ENCODE results near the gene CHSY3.

- TF ChIP-seq CTCF (IDR thresholded peaks at IDR 0.05; ENCODE audit: insufficient read depth, low read depth, low read length) (no peak), EZH2 (IDR thresholded peaks at IDR 0.05; ENCODE audit: insufficient read depth, low read length) (no peak)
Observed at GRCh38 chr5:130168211-130168610, 263.9 kb downstream of the CHSY3 start.
